Neural cell (in vitro differentiated cells): ENCODE results near the gene NFIA. TPM values are rescaled to one million over a fixed set of nuclear protein-coding genes. Genes with fewer than 3 reads are reported as not detected.

Experiments
- H2AFZ ChIP-seq: fragments of 200-600, 300-800 bp; sonication (generic), shearing (Covaris generic); 2 replicates; pipeline ENCODE4 v1.6.0; 2014; ENCODE audit warnings: low read depth, mild to moderate bottlenecking, antibody characterized with exemption, low read length, moderate library complexity
- H3F3A ChIP-seq: fragments of 200-600 bp; shearing (Covaris generic); 2 replicates; pipeline ENCODE4 v1.6.1; 2016; ENCODE audit warnings: mild to moderate bottlenecking, moderate library complexity, mixed read lengths, antibody characterized with exemption, low read length; ENCODE audit not compliant: insufficient read depth, poor library complexity, severe bottlenecking
- H3K27ac ChIP-seq: fragments of 200-600, 300-800 bp; sonication (generic), shearing (Covaris generic); 2 replicates; pipeline ENCODE4 v1.5.1; 2014; ENCODE audit warnings: mild to moderate bottlenecking, low read length, moderate library complexity
- H3K27me3 ChIP-seq: fragments of 300-800, 200-600 bp; sonication (generic), shearing (Covaris generic); 2 replicates; pipeline ENCODE4 v1.6.0; 2014; ENCODE audit warnings: mild to moderate bottlenecking, low read depth, low read length, moderate library complexity; ENCODE audit not compliant: insufficient read depth
- H3K36me3 ChIP-seq: fragments of 300-800, 200-600 bp; sonication (generic), shearing (Covaris generic); 2 replicates; pipeline ENCODE4 v1.5.1; 2014; ENCODE audit warnings: mild to moderate bottlenecking, antibody characterized with exemption, low read length, moderate library complexity; ENCODE audit not compliant: insufficient read depth
- H3K4me2 ChIP-seq: fragments of 300-800, 200-600 bp; sonication (generic), shearing (Covaris generic); 2 replicates; pipeline ENCODE4 v1.6.0; 2014; ENCODE audit warnings: mild to moderate bottlenecking, low read length
- H3K4me3 ChIP-seq: fragments of 300-800, 200-600 bp; sonication (generic), shearing (Covaris generic); 2 replicates; pipeline ENCODE4 v1.5.1; 2014; ENCODE audit warnings: mild to moderate bottlenecking, low read length, moderate library complexity
- H3K79me2 ChIP-seq: fragments of 200-600 bp; shearing (Covaris generic); replicated peaks from 2 replicates; pipeline ENCODE4 v1.6.0; 2014; ENCODE audit warnings: mild to moderate bottlenecking, low read length, moderate library complexity; ENCODE audit not compliant: insufficient read depth
- H3K9ac ChIP-seq: fragments of 300-800, 200-600 bp; sonication (generic), shearing (Covaris generic); 2 replicates; pipeline ENCODE4 v1.6.1; 2016; ENCODE audit warnings: mild to moderate bottlenecking, low read length, mixed read lengths
- H3K9me2 ChIP-seq: fragments of 200-600 bp; shearing (Covaris generic); 2 replicates; pipeline ENCODE4 v1.6.1; 2016; ENCODE audit warnings: mild to moderate bottlenecking, low read length, mixed read lengths; ENCODE audit not compliant: insufficient read depth
- H3K9me3 ChIP-seq: fragments of 200-600, 300-800 bp; sonication (generic), shearing (Covaris generic); 2 replicates; pipeline ENCODE4 v1.6.1; 2016; ENCODE audit warnings: mild to moderate bottlenecking, mixed run types, low read length, moderate library complexity, mixed read lengths
- H4K20me1 ChIP-seq: fragments of 200-600 bp; shearing (Covaris generic); 2 replicates; pipeline ENCODE4 v1.6.1; 2016; ENCODE audit warnings: mild to moderate bottlenecking, mixed run types; ENCODE audit not compliant: insufficient read depth
- EP300 ChIP-seq: fragments of 450-650 bp; conservative IDR thresholded peaks from 2 replicates; pipeline ENCODE4 v1.6.1; 2014; ENCODE audit warnings: antibody characterized with exemption, mild to moderate bottlenecking, moderate library complexity; ENCODE audit not compliant: poor library complexity, severe bottlenecking
- EZH2 ChIP-seq: fragments of 200-600, 300-800 bp; shearing (Covaris generic), sonication (generic); IDR thresholded peaks from 2 replicates; pipeline ENCODE4 v1.6.1; 2014; ENCODE audit warnings: antibody characterized with exemption, low read length, borderline replicate concordance, mild to moderate bottlenecking; ENCODE audit not compliant: insufficient read depth, poor library complexity, severe bottlenecking
- MXI1 ChIP-seq: fragments of 450-650 bp; conservative IDR thresholded peaks from 2 replicates; pipeline ENCODE4 v1.6.1; 2014; ENCODE audit warnings: antibody characterized with exemption, mild to moderate bottlenecking; ENCODE audit not compliant: poor library complexity, severe bottlenecking
- POLR2AphosphoS5 ChIP-seq: IDR thresholded peaks from 2 replicates; pipeline ENCODE4 v1.6.1; 2012
- RAD21 ChIP-seq: fragments of 450-650 bp; conservative IDR thresholded peaks from 2 replicates; pipeline ENCODE4 v1.6.1; 2014; ENCODE audit warnings: antibody characterized with exemption, mild to moderate bottlenecking, moderate library complexity
- SMC3 ChIP-seq: fragments of 450-650 bp; conservative IDR thresholded peaks from 2 replicates; pipeline ENCODE4 v1.6.1; 2014; ENCODE audit warnings: antibody characterized with exemption, mild to moderate bottlenecking, moderate library complexity; ENCODE audit not compliant: poor library complexity
- TAF1 ChIP-seq: IDR thresholded peaks from 2 replicates; pipeline ENCODE4 v1.6.1; 2012; ENCODE audit warnings: low read depth
- polyA plus RNA-seq: library from polyadenylated mRNA; depleted of rRNA; stranded (reverse); fragments of >200 nt; gene quantifications from 2 replicates; pipeline ENCODE4 v1.2.3, GENCODE V29; 2014
- TF ChIP-seq, protein P1 (sequence below): IDR thresholded peaks from 2 replicates; pipeline ENCODE4 v1.6.1; 2012; ENCODE audit warnings: borderline replicate concordance
- TF ChIP-seq, protein P2 (sequence below): fragments of 450-650 bp; IDR thresholded peaks from 2 replicates; pipeline ENCODE4 v1.5.1; 2014; ENCODE audit warnings: antibody characterized with exemption, mild to moderate bottlenecking, moderate library complexity; ENCODE audit not compliant: poor library complexity, severe bottlenecking

Gene NFIA
- polyA plus RNA-seq, 1 donor from 2014 or later = 0.47 TPM

DNA sequence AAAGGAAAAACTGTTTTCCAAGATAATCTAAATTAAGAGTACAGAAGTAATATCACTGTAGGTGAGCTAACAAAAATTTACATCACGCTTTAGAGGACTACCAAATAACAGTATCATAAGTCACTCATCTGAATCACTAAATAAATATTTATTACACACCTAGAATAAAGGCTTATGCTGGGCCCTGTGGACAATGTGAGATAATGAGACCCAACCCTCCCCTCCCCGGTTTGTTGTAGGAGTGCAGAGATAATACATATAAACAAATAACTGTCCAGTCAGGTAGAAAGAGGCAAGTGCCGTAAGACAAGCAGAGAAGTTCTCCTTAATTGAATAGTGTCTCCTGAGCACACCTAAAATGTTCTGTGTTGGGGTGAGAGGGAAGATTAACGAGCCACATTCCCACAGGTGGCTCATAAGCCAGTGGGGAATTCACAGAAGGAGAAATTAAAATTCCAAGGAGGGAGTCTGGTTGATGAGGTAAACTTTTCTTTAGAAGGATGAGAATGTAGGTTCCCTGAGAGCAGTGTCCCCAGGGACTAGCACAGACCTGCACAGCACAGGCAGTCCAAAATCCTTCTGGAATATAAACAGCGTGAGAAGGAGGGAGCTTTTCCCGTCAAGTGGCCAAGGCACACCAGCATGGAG lies 241.4 kb downstream of the NFIA start:
- H3K4me2 ChIP-seq = no peak overlapping the region
- H3K27ac ChIP-seq = no peak overlapping the region
- TF ChIP-seq MXI1 (no peak), TAF1 (no peak), EZH2 (no peak), POLR2AphosphoS5 (no peak), SMC3 (no peak), EP300 (no peak), RAD21 (no peak)
- TF ChIP-seq, protein P1, sequence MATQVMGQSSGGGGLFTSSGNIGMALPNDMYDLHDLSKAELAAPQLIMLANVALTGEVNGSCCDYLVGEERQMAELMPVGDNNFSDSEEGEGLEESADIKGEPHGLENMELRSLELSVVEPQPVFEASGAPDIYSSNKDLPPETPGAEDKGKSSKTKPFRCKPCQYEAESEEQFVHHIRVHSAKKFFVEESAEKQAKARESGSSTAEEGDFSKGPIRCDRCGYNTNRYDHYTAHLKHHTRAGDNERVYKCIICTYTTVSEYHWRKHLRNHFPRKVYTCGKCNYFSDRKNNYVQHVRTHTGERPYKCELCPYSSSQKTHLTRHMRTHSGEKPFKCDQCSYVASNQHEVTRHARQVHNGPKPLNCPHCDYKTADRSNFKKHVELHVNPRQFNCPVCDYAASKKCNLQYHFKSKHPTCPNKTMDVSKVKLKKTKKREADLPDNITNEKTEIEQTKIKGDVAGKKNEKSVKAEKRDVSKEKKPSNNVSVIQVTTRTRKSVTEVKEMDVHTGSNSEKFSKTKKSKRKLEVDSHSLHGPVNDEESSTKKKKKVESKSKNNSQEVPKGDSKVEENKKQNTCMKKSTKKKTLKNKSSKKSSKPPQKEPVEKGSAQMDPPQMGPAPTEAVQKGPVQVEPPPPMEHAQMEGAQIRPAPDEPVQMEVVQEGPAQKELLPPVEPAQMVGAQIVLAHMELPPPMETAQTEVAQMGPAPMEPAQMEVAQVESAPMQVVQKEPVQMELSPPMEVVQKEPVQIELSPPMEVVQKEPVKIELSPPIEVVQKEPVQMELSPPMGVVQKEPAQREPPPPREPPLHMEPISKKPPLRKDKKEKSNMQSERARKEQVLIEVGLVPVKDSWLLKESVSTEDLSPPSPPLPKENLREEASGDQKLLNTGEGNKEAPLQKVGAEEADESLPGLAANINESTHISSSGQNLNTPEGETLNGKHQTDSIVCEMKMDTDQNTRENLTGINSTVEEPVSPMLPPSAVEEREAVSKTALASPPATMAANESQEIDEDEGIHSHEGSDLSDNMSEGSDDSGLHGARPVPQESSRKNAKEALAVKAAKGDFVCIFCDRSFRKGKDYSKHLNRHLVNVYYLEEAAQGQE = no peak
- TF ChIP-seq, protein P2, sequence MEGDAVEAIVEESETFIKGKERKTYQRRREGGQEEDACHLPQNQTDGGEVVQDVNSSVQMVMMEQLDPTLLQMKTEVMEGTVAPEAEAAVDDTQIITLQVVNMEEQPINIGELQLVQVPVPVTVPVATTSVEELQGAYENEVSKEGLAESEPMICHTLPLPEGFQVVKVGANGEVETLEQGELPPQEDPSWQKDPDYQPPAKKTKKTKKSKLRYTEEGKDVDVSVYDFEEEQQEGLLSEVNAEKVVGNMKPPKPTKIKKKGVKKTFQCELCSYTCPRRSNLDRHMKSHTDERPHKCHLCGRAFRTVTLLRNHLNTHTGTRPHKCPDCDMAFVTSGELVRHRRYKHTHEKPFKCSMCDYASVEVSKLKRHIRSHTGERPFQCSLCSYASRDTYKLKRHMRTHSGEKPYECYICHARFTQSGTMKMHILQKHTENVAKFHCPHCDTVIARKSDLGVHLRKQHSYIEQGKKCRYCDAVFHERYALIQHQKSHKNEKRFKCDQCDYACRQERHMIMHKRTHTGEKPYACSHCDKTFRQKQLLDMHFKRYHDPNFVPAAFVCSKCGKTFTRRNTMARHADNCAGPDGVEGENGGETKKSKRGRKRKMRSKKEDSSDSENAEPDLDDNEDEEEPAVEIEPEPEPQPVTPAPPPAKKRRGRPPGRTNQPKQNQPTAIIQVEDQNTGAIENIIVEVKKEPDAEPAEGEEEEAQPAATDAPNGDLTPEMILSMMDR = no peak
- no peaks in the 10 kb centered on the region for H3K9me3 ChIP-seq
- H4K20me1 ChIP-seq = no peaks in the 10 kb centered on the region
- H3K9me2 ChIP-seq = no peaks in the 10 kb centered on the region
- no peaks in the 10 kb centered on the region for H3F3A ChIP-seq
- H3K27me3 ChIP-seq = peaks cover 5% of the 10 kb centered on the region
- no peak overlapping the region for H3K9ac ChIP-seq
- H2AFZ ChIP-seq = no peak overlapping the region
- H3K4me3 ChIP-seq = no peak overlapping the region
- H3K79me2 ChIP-seq = no peaks in the 10 kb centered on the region
- no peaks in the 10 kb centered on the region for H3K36me3 ChIP-seq

DNA sequence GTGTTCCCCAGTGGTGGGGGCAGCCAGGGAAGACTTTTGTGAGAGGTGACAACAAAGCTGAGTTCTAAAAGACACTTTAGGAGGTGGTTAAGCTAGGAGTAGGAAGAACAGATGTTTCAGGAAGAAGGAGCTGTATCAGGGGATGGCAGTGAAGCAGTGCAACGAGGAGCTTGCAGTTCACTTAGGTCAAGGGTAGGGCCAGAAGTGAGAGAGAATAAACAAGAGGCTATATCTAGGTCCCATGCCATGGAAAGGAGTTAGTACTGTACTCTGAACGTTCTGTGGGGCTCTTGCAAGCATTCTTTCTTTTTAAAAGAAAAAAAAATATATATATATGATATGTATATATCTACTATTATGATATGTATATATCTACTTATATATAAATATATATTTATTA lies 244.4 kb downstream of the NFIA start:
- no peaks in the 10 kb centered on the region for H3F3A ChIP-seq
- H3K9me2 ChIP-seq = no peaks in the 10 kb centered on the region
- no peaks in the 10 kb centered on the region for H3K36me3 ChIP-seq
- no peak for TF ChIP-seq MXI1
- TF ChIP-seq TAF1 = no peak
- TF ChIP-seq RAD21 = no peak
- no peak for TF ChIP-seq EZH2
- TF ChIP-seq, protein P1 = no peak
- H3K4me3 ChIP-seq = no peak overlapping the region
- H3K4me2 ChIP-seq = no peak overlapping the region
- H3K9me3 ChIP-seq = no peaks in the 10 kb centered on the region
- H3K27ac ChIP-seq = no peak overlapping the region
- H4K20me1 ChIP-seq = no peaks in the 10 kb centered on the region
- H3K27me3 ChIP-seq = no peaks in the 10 kb centered on the region
- no peaks in the 10 kb centered on the region for H3K79me2 ChIP-seq
- no peak overlapping the region for H2AFZ ChIP-seq
- H3K9ac ChIP-seq = no peak overlapping the region
